Osteoblast (primary cell): ENCODE data around the gene DNASE1L3. TPM values are rescaled to one million over a fixed set of nuclear protein-coding genes. Genes with fewer than 3 reads are reported as not detected.
"Not testable (repeated sequence)": the region's sequence is repeated elsewhere in the genome, so short reads cannot be mapped to it uniquely, and the experiment has no call there.

Experiments
- DNase-seq: peaks from one replicate; pipeline ENCODE4 v3.0.0; 2011; ENCODE audit warnings: low spot score, mixed read lengths; ENCODE audit not compliant: insufficient read length; ENCODE audit errors: missing footprints
- H2AFZ ChIP-seq: 2 replicates; pipeline ENCODE4 v1.6.0; 2011; ENCODE audit warnings: mild to moderate bottlenecking, low read length
- H3K27ac ChIP-seq: 2 replicates; pipeline ENCODE4 v1.5.1; 2011; ENCODE audit warnings: mild to moderate bottlenecking, low read depth, low read length, moderate library complexity
- H3K27me3 ChIP-seq: 2 replicates; pipeline ENCODE4 v1.6.0; 2012; ENCODE audit warnings: mild to moderate bottlenecking, control low read depth, inconsistent platforms, low read length, moderate library complexity; ENCODE audit not compliant: insufficient read depth
- H3K36me3 ChIP-seq: 2 replicates; pipeline ENCODE4 v1.5.1; 2011; ENCODE audit warnings: mild to moderate bottlenecking, low read length, control low read depth, moderate library complexity; ENCODE audit not compliant: insufficient read depth
- H3K4me1 ChIP-seq: 2 replicates; pipeline ENCODE4 v1.5.1; 2011; ENCODE audit warnings: mild to moderate bottlenecking, low read length, control low read depth, moderate library complexity; ENCODE audit not compliant: insufficient read depth
- H3K4me2 ChIP-seq: 2 replicates; pipeline ENCODE4 v1.6.0; 2011; ENCODE audit warnings: mild to moderate bottlenecking, low read length; ENCODE audit not compliant: insufficient read depth
- H3K4me3 ChIP-seq: fragments of 200-600 bp; sonication (generic); 3 replicates; pipeline ENCODE4 v1.5.1; 2012; ENCODE audit warnings: mild to moderate bottlenecking, low read length, inconsistent platforms; ENCODE audit not compliant: insufficient read depth
- H3K79me2 ChIP-seq: 2 replicates; pipeline ENCODE4 v1.6.0; 2012; ENCODE audit warnings: mild to moderate bottlenecking, low read length, control low read depth, inconsistent platforms; ENCODE audit not compliant: insufficient read depth
- H3K9me3 ChIP-seq: 2 replicates; pipeline ENCODE4 v1.5.1; 2011; ENCODE audit warnings: low read depth, low read length, control low read depth
- H4K20me1 ChIP-seq: 2 replicates; pipeline ENCODE4 v1.6.0; 2012; ENCODE audit warnings: mild to moderate bottlenecking, low read length, control low read depth; ENCODE audit not compliant: insufficient read depth
- CTCF ChIP-seq: IDR thresholded peaks from 2 replicates; pipeline ENCODE4 v1.5.1; 2011; ENCODE audit warnings: mild to moderate bottlenecking, low read depth, low read length, moderate library complexity; ENCODE audit errors: extremely low read depth
- total RNA-seq: library from RNA; depleted of rRNA; stranded (reverse); fragments of >200 nt; gene quantifications from 2 replicates; pipeline ENCODE4 v1.2.3, GENCODE V29; 2012

Gene DNASE1L3
- total RNA-seq, 1 donor: not detected

- Histone ChIP-seq H3K27me3 (no peaks in the 10 kb centered on the region), H3K4me2 (no peak overlapping the region), H3K27ac (no peak overlapping the region), H2AFZ (no peak overlapping the region), H3K36me3 (no peaks in the 10 kb centered on the region), H3K9me3 (no peaks in the 10 kb centered on the region), H3K4me3 (no peak overlapping the region), H3K4me1 (peaks cover 10% of the 10 kb centered on the region), H3K79me2 (no peaks in the 10 kb centered on the region), H4K20me1 (no peaks in the 10 kb centered on the region)
- DNase-seq: no peak
- no peak for TF ChIP-seq CTCF
Observed at GRCh38 chr3:58202917-58203360, 7.8 kb downstream of the DNASE1L3 start.

- not testable (repeated sequence) for DNase-seq, H3K27me3 ChIP-seq, H4K20me1 ChIP-seq, H3K9me3 ChIP-seq, H2AFZ ChIP-seq, H3K79me2 ChIP-seq, H3K4me1 ChIP-seq, H3K4me2 ChIP-seq, H3K36me3 ChIP-seq, H3K4me3 ChIP-seq, H3K27ac ChIP-seq
Observed at GRCh38 chr3:58201451-58201850, 9.3 kb downstream of the DNASE1L3 start.

GRCh38 chr3:58200846-58201355 is 9.9 kb downstream of the DNASE1L3 start:
- Histone ChIP-seq H3K27ac (no peak overlapping the region), H3K4me1 (no peaks in the 10 kb centered on the region), H4K20me1 (no peaks in the 10 kb centered on the region), H3K4me3 (no peak overlapping the region), H3K36me3 (no peaks in the 10 kb centered on the region), H3K4me2 (no peak overlapping the region), H2AFZ (no peak overlapping the region), H3K27me3 (no peaks in the 10 kb centered on the region), H3K79me2 (no peaks in the 10 kb centered on the region), H3K9me3 (no peaks in the 10 kb centered on the region)
- no peak for TF ChIP-seq CTCF
- peak; percentile 57 for DNase-seq

GRCh38 chr3:58200121-58200709 is 10.6 kb downstream of the DNASE1L3 start:
- TF ChIP-seq CTCF: no peak
- H3K4me2 ChIP-seq: no peak overlapping the region
- H4K20me1 ChIP-seq: no peaks in the 10 kb centered on the region
- H3K79me2 ChIP-seq: no peaks in the 10 kb centered on the region
- no peak overlapping the region for H3K4me3 ChIP-seq
- no peaks in the 10 kb centered on the region for H3K9me3 ChIP-seq
- no peak for DNase-seq
- no peaks in the 10 kb centered on the region for H3K36me3 ChIP-seq
- no peak overlapping the region for H3K27ac ChIP-seq
- H3K27me3 ChIP-seq: no peaks in the 10 kb centered on the region
- H2AFZ ChIP-seq: no peak overlapping the region
- no peaks in the 10 kb centered on the region for H3K4me1 ChIP-seq
